GM18502 (cell line): Measurements from ENCODE around the gene TAOK1.

Experiments used
- ATAC-seq: cut with Tn5 transposase; IDR thresholded peaks from one replicate; pipeline ENCODE4 v1.9.1; 2021; ENCODE audit warnings: mild to moderate bottlenecking; ENCODE audit not compliant: unreplicated experiment, poor library complexity

TAOK1 gene

DNA sequence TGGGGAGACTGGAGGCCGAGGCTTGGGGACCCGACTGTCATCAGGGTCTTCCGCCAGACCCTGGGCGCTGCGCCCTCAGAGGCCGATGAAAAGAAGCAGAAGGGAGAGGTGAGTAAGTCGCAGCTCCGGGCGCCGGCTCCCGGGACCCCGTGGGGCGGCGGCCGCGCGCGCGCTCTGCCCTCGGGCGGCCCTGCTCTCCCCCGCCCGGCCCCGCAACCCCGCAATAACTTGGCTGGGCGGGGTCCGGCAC is 177.1 kb downstream of the TAOK1 start:
- peak; percentile 2 for ATAC-seq

DNA sequence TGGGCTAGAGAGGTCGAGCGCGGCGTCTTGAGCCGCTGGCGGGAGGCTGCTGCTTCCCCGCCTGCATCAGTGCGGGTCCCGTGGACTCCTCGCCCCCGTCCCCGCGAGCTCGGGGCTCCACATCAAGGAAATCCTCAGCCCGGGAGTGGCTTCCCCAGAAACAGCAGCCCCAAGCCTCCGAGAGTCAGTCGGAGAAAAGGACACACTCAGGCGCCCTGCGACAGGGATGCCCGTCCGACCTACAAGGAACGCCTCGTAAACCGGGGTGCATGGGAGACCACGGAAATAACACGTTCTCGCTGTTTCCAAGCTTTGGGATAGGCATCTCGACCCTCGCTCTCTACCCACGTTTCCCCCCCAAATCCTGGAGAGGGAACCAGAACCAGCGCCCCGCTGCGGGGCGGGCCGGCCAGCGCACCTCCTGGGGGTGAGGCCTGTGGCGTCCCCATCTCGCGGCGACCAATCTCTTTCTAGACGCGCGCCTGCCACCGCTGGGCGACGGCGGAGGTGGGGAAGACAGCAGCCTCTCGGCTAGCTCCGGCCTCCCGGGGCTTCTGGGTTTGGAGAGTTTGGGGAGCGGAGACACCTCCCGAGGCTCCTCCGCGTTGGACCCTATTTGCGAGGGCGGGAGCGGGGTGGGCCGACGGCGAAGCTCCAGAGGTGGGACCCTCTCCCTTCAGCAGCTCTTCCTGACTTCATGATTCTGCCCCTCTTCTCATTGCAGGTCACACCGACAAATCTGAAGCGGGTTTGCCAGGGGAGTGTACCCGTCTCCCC is 177.6 kb downstream of the TAOK1 start:
- ATAC-seq: peak; percentile 44

DNA sequence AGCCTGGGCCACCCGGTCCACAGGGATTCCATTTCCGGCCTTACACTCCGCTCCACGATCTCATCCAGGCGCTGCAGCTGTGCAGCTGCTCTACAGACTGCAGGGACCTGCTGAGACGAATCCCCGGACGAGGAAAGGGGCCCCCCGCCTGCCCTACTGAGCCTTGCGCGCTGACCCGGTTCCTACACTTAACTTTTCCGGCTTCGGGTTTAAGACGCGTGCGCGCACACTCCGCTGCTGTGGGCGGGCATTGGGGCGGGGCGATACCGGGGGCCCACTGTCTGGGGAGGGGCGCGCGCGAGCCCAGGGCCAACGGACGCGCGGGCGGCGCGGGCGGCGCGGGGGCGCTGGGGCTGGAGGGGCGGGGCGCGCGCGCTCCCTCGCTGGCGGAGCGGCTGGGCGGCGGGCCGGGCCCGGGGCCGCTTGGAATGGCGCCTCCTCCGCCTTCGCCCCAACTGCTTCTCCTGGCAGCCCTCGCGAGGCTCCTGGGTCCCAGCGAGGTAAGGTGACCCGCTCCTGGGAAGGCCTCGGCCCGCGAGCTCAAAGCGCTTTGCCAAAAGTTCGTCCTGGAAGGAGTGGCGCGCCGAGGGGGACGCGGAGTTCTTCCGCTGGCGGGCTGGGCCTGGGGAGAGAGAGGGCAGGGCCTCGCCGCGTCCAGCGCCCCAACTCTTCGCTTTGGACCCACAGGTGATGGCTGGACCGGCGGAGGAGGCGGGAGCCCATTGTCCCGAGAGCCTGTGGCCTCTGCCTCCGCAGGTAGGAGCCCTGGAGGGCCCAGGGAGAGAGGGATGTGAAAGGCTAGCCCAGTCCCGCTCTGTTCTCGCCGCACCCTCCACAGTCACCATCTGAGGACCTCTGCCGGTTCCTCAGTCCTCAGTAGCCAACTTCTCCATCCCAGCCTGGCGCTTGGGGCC is 178.4 kb downstream of the TAOK1 start, which contains the start of gene TP53I13:
Gene TP53I13 (plus strand): TSS at position 371 of the 914 bp plus-strand sequence. CDS start 58 bp downstream, at position 429.
- ATAC-seq: peak; percentile 50

DNA sequence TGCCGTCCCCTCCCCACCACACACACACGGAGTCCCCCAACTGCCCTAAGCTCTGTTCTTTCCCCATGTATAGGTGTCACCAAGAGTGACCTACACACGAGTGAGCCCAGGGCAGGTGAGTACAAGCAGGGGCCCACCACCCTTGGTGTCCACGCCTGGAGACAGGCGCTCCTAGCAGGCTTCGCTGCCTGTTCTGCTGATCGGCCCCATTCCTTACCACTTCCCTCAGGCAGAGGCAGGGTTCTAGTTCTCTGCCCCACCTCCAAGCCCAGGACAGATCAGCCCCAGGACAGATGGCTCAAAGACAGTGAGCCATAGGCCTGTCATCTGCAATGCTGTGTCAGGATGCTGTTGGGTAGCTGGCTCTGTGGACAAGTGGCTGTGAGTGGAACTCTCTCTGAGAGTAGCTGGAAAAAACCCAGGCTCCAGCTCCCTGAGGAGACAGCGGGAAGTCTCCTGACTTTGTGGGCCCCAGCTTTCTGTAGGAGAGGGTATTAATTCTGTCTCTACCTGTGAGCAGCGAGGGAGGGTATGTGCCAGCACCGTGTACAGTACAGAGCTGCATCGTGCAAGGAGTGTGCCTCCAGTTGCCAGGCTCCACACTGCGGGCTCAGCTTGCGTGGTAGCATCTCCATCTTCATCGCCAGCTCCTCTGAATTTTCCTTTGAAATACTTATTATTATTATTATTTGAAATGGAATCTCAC is 179.2 kb downstream of the TAOK1 start:
- ATAC-seq: no peak

DNA sequence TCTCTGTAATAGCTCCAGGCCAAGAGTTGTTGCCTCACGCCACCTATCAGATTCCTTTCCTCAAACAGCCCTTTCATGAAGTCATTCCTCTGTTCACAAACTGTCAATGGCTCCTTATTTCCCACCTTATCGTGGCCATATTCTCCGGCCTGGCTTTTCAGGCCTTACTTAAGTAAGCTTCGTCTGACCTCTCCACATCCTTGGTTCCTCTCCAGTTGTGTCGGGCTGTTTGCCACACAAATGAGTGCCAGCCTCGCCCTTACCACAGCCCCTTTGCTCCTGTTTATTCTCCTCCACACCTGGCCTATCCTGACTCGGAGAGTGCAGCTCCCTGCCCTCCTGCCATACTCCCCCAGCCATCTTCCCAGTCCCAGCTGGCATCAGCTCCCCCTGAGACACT is 180.4 kb downstream of the TAOK1 start:
- ATAC-seq: no peak

DNA sequence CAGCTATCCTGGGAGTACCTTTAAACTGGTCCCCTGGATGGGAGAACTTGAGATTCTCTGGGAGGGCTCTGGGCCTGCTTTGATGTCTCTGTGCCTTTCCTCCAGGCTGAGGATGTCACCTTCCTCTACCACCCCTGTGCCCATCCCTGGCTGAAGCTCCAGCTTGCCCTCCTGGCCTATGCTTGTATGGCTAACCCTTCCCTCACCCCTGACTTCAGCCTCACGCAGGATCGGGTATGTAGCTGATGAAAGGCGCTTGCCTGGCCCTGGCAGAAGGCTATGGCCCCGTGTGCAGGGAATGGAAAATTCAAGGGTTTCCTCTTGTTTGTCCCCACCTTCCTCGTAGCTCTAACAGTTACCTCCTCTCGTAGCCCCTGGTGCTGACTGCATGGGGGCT is 181.3 kb downstream of the TAOK1 start:
- ATAC-seq: no peak

DNA sequence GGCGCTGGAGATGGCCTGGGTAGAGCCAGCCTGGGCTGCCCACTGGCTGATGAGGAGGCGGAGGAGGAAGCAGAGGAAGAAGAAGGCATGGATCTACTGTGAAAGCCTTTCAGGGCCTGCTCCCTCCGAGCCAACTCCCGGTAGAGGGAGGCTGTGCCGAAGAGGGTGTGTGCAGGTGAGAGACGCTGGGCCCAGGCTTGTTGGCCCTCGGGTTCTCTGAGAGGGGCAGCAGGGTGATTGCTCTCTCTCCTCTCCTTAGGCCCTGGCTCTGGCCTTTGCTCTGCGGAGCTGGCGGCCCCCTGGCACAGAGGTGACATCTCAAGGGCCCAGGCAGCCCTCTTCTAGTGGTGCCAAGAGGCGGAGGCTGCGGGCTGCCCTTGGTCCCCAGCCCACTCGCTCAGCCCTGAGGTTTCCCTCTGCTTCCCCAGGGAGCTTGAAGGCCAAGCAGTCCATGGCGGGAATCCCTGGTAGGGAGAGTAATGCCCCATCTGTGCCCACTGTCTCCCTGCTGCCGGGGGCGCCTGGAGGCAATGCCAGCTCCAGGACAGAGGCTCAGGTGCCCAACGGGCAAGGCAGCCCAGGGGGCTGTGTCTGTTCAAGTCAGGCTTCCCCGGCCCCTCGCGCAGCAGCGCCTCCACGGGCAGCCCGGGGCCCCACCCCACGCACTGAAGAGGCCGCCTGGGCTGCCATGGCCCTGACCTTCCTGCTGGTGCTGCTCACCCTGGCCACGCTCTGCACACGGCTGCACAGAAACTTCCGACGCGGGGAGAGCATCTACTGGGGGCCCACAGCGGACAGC is 181.9 kb downstream of the TAOK1 start:
- ATAC-seq: no peak

DNA sequence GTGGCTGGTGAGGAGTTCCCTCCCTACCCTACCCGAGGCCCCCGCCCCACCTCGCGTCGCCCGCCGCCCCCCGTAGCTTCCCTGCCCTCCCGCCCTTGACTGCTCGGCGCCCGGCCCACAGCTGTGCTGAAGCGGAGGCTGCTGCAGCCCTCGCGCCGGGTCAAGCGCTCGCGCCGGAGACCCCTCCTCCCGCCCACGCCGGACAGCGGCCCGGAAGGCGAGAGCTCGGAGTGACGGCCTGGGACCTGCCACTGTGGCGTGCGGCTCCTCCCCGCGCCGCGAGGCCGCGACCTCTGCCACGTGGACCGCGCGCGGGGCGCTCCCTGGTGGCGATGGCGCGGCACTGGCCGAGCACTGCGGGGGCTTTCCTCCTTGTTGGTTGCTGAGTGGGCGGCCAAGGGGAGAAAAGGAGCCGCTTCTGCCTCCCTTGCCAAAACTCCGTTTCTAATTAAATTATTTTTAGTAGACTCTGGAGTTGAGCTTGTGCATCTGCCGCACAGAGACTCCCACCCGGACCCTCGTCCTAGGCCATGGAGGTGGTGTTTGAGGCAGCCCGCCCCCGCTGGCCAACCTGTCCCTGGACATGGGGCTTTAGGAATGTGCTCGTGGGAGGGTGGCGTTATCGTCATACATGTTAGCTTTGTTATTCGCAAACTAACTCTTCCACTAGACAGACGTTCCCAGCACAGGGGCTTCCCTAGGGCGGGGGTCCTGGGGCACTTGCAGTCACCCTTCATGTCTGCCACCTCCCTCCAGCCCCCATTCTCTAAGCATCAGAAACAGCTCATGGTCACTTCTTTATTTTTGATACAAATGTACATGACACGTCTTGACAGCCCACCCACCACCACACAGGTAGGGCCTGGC is 182.8 kb downstream of the TAOK1 start:
- ATAC-seq: no peak

DNA sequence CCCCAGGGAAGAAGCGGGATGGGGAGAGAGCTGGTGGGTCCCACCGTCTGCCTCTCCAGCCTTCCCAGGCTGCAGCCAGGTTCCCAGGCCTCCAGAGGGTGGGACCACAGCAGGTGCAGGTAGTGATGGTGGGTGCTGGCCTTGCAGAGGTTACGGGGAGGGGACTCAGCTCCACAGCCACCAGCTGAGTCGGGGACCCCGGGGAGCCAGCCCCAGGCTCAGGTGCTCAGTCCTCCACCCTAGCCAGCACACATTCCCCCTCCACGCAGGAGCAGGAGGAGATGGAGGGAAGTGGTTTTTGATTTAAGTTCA is 183.4 kb downstream of the TAOK1 start:
- ATAC-seq: no peak

DNA sequence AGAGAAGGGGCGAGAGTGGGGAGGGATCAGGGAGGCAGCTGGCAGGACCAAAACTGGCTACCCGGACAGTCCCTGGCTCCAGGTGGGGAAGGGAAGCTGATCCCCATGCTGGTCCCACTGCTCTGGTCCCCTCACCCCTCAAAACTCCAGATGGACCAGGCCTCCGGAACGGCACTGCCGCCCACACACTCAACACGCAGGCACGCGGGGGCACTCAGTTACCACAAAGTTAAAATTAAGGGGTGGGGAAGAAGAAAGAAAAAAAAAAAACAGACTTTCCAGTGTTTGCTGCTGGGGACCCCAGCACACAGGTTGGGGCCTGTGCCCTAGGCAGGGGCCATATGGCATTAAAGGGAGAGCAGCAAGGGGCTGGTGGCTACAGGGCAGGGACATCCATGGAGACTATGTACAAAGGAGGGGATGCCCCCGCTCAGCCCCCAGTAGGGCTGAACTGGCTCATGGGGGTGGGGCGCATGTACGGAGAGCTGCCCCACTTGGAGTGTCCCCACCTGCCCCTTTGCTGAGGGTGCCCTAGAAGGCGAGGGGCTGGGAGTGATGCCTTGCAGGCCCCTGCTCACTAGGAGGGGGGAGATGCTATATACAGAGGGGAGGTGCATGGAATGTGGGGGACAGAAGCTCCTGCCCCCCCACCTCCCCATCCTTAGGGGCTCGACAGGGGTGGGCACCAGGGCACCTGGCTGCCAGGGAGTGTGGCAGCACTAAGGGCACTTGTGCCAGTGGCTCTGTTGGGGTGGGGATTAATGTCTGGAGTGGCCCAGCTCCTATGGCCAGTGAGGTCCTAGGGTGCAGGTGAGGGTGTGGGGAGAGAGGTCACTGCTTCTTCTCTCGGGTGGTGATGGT is 183.9 kb downstream of the TAOK1 start:
- no peak for ATAC-seq

DNA sequence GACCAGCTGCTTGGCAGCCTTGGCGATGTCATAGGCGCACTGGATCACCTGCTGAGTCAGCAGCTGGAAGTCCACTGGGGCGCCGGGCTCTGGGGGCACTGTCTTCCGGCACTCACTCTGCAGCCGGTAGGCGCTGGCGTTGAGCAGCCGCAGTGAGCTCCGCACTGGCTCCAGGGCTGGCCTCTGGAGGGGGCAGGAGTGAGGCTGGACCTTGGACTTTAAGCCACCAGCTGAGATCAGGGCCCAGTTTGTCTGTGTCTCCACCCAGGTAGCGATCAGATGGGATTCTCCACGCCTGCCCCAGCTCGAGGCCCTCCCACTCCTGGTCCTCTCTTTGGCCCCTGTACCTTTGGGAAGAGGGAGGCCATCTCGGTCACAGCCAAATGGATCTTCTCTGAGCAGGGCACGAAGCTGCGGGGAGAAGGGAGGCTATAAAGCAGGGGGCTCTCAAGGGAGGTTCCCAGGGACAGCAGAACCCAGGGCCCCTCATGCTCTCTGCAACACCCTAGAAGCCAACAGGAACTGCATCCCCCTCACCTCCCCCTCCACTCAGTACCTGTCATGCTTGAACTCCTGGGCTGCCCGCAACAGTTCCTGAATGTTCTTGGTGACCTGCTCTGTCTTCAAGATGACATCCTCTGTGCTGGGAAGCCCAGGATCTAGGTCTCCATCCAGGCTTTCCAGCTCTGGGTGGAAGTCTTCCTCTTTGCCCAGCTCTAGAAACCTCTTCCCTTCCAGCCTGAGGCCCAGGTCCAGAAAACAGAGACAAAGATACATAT is 184.8 kb downstream of the TAOK1 start:
- ATAC-seq: no peak

DNA sequence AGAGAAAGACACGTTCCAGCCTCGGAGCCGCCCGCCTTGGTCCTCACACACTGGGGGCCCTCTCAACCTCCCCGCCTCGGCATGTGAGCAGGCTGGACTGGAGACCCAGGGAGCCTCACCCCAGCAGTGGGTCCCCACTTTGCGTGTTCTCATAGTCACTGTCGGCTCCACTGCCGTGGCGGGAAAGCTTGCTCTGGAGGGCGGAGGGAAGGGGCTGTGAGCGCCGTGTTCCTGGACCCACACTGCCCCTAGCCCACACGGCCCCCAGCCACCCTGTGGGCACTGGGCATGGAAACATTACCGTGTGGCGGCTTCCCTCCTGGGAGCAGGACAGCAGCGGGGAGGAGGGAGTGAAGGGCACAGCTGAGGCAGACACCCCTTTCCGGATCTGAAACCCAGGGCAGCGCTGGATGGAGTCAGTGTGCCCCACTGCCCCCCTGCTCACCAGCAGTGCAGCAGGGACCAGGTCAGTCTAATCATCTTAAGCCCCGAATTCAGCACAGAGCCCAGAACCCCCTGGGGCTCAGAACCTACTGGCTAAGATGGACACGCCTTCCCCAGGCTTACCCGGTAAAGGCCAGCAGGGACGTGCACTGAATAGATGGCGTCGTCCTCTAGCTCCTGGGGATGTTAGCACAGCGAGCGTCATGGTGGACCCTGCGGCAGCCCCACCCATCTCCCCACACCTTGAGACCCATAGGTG is 185.5 kb downstream of the TAOK1 start:
- ATAC-seq: no peak

DNA sequence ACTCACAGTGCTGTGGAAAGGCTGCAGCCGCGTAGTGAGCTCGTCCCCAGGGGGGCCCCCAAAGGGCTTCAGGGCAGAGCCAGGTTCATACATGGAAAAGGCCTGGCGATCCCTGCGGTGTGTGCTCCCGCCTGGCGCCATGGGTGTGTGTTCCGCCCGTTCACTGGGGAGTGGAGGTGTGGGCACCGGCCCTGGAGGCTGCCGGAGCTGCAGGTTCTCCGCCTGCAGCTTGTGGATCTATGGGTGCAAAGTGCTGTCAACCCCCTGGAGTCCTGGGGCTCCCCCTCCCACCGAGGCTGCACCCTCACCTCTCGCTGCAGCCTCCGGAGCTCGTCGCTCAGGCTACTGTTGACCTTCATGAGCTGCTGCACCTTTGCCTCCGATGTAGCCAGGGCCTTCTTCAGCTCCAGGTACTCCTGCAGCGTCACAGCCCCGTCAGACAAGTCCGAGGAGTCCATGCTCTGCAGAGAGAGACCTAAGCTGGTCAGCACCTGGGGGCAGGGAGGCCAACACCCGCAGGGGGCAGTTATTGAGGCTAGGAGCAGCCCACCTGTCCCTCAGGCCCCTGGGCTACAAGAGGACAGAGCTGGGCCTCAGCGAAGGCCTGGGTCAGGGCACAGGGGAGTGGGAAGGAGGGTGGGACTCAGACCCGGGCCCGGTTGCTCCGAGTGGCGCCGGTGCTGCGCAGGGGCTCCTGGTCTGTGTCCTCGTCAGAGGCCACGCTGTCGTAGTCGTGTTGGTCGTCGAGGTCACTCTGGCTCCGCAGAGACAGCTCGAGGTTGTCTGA is 186.2 kb downstream of the TAOK1 start:
- no peak for ATAC-seq

DNA sequence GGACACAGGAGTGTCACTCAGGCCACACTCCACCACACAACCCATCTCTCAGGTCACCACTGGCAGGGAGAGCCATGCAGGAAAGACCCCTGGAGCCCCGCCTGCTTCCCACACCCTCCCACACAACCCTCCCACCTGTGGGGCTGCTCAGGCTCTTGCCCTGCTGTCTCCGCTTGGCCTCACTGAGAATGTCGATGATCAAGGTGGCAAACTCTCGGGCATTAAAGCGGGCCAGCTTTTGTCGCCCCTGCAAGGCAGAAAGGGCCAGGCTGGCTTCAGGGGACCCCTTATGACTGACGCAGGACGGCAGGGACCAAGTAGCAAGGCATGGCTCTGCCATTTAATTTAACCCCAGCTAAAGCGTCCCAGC is 186.8 kb downstream of the TAOK1 start:
- ATAC-seq: no peak

DNA sequence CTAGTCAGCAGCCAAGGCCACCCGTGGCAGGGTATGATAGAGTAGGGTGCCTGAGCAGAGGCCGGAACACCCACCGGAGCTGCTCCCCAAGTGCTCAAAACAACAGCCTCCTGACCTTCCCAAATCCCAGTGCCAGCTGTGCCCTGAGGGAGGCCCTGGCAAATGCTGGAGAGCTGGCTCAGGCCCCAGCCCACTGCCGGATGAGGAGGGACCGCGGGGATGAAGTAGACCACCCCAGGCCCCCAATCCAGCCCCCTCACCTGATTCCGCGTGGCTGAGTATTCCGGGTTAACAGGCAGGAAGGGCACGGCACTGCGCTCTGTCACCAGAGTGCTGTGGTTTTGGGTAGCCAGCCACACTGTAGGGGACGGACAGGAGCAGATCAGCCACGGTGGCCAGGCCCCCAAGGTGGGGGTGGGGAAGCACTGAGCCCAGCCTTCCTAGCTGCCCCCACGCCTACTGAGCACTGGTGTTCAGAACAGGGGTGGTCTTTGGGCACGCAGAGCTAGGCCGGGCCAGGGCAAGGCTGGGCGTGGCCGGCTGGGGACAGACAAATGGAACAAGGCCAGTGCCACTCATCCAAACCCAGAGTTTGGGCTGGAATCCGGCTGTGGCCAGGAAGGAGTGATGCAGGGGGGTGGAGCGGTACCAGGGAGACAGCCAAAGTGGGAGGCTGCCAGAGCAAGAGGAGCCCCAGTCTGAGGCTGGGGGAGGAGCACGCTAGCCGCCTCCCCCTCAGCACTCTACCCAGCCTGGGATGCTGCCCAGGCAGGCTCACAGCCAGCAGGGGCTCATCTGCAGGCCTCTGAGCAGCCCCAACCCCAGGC is 187.4 kb downstream of the TAOK1 start:
- ATAC-seq: no peak
